Fibroblast of villous mesenchyme (primary cell): ENCODE results near the gene ZFAND3. TPM values are rescaled to one million over a fixed set of nuclear protein-coding genes. Genes with fewer than 3 reads are reported as not detected.

Experiments
- DNase-seq: peaks from one replicate; pipeline ENCODE4 v3.0.0-alpha.2; 2010; ENCODE audit warnings: low read depth
- H3K4me3 ChIP-seq: 2 replicates; pipeline ENCODE4 v1.5.1; 2011; ENCODE audit warnings: low read depth, mild to moderate bottlenecking, low read length
- total RNA-seq: library from RNA; depleted of rRNA; stranded (reverse); fragments of >200 nt; gene quantifications from 2 replicates; pipeline ENCODE4 v1.2.3, GENCODE V29; 2012
- TF ChIP-seq, protein P1 (sequence below): IDR thresholded peaks from 2 replicates; pipeline ENCODE4 v1.5.1; 2012; ENCODE audit warnings: low read depth, mild to moderate bottlenecking, low read length; ENCODE audit not compliant: insufficient read depth

The ZFAND3 gene
- total RNA-seq, 1 donor = 20.3 TPM

DNA sequence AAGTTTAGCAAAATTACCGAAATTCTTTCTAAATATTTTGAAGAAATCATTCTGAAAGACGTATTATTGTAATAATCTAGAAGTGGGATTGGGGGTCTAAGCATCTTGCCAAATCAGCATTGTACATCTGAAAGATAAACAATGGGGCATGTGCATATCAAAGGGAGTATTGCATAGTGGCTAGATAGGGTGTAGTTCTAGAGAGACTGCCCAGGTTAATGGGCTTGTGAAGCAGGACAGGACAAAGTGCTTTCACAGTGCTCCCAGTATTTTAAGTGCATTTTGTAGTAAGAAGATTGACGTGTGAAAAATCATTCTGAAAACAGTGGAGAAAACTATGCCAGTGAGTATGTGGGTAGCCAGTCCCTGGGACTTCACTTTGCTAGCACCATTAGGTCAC, 236.8 kb downstream of the ZFAND3 start:
- TF ChIP-seq, protein P1, sequence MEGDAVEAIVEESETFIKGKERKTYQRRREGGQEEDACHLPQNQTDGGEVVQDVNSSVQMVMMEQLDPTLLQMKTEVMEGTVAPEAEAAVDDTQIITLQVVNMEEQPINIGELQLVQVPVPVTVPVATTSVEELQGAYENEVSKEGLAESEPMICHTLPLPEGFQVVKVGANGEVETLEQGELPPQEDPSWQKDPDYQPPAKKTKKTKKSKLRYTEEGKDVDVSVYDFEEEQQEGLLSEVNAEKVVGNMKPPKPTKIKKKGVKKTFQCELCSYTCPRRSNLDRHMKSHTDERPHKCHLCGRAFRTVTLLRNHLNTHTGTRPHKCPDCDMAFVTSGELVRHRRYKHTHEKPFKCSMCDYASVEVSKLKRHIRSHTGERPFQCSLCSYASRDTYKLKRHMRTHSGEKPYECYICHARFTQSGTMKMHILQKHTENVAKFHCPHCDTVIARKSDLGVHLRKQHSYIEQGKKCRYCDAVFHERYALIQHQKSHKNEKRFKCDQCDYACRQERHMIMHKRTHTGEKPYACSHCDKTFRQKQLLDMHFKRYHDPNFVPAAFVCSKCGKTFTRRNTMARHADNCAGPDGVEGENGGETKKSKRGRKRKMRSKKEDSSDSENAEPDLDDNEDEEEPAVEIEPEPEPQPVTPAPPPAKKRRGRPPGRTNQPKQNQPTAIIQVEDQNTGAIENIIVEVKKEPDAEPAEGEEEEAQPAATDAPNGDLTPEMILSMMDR = no peak
- no peak overlapping the region for H3K4me3 ChIP-seq
- DNase-seq = no peak

DNA sequence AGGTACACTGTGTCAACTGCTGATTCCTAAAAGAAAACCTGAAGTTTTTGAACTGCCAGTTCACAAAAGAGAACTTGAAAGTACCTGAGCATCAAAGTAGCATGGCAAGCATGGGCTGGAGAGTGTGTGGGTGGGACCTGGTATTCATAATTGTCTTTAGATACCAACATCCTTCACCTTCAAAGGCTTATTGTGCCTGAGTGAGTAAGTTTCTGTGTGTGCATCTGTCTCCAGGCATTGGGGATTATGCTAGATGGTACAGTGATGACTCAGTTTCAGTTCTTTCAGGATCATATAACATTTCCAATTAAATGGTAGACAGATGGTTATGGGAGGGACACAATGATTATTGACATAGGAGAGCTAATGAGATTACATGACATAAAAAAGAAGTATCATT, 238.5 kb downstream of the ZFAND3 start:
- peak; percentile 21 for DNase-seq
- H3K4me3 ChIP-seq = no peak overlapping the region
- TF ChIP-seq, protein P1 = no peak

DNA sequence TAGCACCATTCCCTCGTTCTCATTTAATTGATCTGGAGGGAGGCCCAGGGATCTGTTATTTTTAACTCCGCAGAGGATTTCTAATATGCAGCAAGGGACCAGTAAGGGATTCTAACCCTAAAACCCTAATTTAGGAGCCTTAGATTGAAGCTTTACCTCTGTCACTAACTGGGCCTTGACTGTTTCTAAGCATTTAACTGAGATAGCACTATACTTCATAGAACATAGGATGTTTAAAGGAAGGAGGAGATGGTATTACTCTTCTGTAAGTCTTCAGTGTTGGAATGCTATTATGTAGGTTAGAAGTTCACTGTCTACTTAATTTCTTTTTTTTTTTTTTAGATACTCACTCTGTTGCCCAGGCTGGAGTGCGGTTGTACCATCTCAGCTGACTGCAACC, 242.5 kb downstream of the ZFAND3 start:
- no peak overlapping the region for H3K4me3 ChIP-seq
- TF ChIP-seq, protein P1 = no peak
- DNase-seq = no peak

DNA sequence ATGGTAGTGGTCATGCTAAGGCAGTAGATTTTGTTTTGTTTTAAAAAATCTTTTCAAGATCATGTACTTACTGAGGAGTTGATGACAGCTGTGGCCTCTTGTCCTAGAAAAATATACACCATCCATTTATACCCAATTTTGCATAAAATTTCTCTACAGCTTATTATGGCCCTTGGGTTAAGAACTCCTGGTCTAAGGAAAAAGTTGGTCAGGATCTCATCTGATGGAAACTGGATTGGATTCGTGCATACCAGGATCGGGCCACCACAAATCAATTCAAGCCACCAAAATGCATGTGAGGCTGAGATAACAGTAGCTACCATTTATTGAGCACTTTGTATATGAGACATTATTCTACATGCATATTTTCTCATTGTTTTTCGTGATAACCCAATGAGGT, 244.4 kb downstream of the ZFAND3 start:
- no peak for DNase-seq
- H3K4me3 ChIP-seq = no peak overlapping the region
- TF ChIP-seq, protein P1 = no peak

DNA sequence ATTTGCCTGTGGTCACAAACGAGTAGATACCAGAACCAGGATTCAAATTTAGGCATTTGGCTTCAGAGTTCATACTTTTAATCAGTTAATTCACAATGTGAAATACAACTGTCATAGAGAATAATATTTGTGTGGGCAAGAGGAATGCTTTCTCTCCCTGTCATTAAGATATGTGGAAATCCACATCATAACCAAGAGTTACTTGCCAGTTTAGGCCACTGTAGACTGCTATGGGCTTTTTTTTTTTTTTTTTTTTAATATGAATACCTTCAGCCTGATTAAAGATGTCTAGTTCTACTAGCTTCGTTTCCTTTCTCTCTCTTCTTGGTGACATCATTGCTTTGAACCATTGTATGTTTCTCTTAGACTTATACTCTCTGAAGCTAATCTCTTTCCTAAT, 244.9 kb downstream of the ZFAND3 start:
- TF ChIP-seq, protein P1 = no peak
- DNase-seq = no peak

DNA sequence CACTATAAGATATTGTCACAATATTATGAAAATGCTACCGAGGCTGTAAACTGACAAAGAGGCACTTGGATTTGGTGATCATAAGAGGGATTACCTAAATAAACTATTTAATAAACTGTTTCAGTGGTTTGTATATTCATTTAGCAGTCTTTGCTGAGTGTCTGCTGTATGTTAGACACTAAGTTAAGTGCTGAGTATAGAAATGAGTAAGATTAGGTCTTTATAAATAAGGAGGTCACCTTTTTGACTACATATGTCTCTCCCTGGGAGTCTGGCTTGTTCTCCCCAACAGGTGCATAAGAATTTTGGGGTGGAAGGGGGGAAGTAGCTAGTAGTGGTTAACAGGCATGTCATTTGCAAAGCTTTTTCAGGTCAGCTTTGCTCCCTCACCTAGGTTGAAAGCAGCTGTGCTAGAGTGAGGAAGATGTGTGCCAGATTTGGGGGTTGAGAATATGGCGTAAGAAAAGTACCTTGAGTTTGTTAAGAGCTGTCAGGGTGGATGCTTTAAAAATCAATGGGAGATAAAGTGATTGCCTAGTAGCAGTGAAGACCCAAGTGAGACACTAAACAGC, 246.3 kb downstream of the ZFAND3 start:
- H3K4me3 ChIP-seq = no peak overlapping the region
- TF ChIP-seq, protein P1 = no peak
- DNase-seq = no peak

More for the DNA sequence above, 244.9 kb downstream of the ZFAND3 start:
- no peak overlapping the region for H3K4me3 ChIP-seq
